ENCODE measurements around the gene DOCK10.

DOCK10 gene

GRCh38 chr2:225028572-225028971 lies 13.7 kb downstream of the DOCK10 start:
- no peak for TF ChIP-seq CTCF (IDR thresholded peaks at IDR 0.05; ENCODE audit: low read depth, low read length)
- no peak overlapping the region for H3K4me3 ChIP-seq (replicated peaks in 1 of 2; ENCODE audit: low read depth in 2 of 2, low read length in 2 of 2)
- DNase-seq (ENCODE audit: low read depth in 2 of 2): no peak

GRCh38 chr2:225027061-225027762 lies 15.1 kb downstream of the DOCK10 start:
- TF ChIP-seq CTCF (IDR thresholded peaks at IDR 0.05; ENCODE audit: low read depth, low read length): no peak
- no peak overlapping the region for H3K4me3 ChIP-seq (replicated peaks in 1 of 2; ENCODE audit: low read depth in 2 of 2, low read length in 2 of 2)
- DNase-seq (ENCODE audit: low read depth in 2 of 2): peak in 1 of 2 donors; percentile 62

- peak; percentile 76 to 91 for DNase-seq (ENCODE audit: low read depth in 2 of 2)
- TF ChIP-seq CTCF (IDR thresholded peaks at IDR 0.05; ENCODE audit: low read depth, low read length): no peak
- no peak overlapping the region for H3K4me3 ChIP-seq (replicated peaks in 1 of 2; ENCODE audit: low read depth in 2 of 2, low read length in 2 of 2)
Observed at GRCh38 chr2:225025917-225026571, 16.2 kb downstream of the DOCK10 start.

GRCh38 chr2:225022188-225022587 lies 20.1 kb downstream of the DOCK10 start:
- no peak overlapping the region for H3K4me3 ChIP-seq (replicated peaks in 1 of 2; ENCODE audit: low read depth in 2 of 2, low read length in 2 of 2)
- DNase-seq (ENCODE audit: low read depth in 2 of 2): no peak
- TF ChIP-seq CTCF (IDR thresholded peaks at IDR 0.05; ENCODE audit: low read depth, low read length): no peak

- H3K4me3 ChIP-seq (replicated peaks in 1 of 2; ENCODE audit: low read depth in 2 of 2, low read length in 2 of 2): no peak overlapping the region
- DNase-seq (ENCODE audit: low read depth in 2 of 2): no peak
- no peak for TF ChIP-seq CTCF (IDR thresholded peaks at IDR 0.05; ENCODE audit: low read depth, low read length)
Observed at GRCh38 chr2:225020168-225020849, 22.0 kb downstream of the DOCK10 start.

GRCh38 chr2:225019105-225019504 lies 23.2 kb downstream of the DOCK10 start:
- DNase-seq (ENCODE audit: low read depth in 2 of 2): no peak
- no peak overlapping the region for H3K4me3 ChIP-seq (replicated peaks in 1 of 2; ENCODE audit: low read depth in 2 of 2, low read length in 2 of 2)
- no peak for TF ChIP-seq CTCF (IDR thresholded peaks at IDR 0.05; ENCODE audit: low read depth, low read length)

Data from cardiac fibroblast (primary cell).